GM19023 (cell line): ENCODE data around the gene PLXNB1.

Experiments
- ATAC-seq: cut with Tn5 transposase; IDR thresholded peaks from one replicate; pipeline ENCODE4 v1.9.1; 2021; ENCODE audit warnings: mild to moderate bottlenecking, moderate library complexity; ENCODE audit not compliant: unreplicated experiment

Gene PLXNB1

DNA sequence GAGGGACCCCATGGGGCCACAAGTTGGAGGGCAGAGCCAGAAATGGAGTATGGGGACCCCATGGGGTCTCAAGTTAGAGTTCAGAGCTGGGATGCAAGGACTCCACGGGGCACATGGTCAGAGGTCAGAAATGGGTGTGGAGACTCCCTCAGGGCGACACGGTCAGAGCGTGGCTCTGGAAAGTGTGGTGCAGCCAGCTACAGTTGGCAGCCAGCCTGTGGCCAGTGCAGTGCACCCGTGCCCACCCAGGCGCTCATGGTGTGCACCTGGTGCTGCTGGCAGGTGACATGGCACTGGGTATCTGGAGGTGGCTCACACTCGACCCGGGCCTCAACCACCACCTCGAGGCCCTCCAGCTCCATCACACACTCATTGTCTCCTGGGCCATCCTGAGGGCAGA, 11.2 kb downstream of the PLXNB1 start:
- ATAC-seq = no peak

DNA sequence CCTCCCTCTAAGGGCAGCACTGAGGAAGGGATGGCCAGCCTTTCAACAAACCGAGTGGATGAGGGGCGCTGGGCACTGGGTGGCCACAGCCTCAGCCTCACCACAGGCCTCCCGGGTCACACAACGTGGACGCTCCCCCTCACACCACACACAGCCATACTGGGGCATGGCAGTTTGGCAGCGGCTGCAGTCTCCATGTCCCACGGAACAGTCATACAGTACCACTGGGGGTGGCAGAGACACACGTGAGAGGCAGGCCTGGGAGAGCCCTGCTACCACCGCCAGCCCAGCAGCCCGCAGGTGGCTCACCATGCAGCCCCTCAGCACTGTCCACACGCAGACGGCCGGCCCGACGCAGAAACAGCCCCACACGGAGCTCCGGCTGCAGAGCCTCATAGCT, 11.7 kb downstream of the PLXNB1 start:
- ATAC-seq = no peak

DNA sequence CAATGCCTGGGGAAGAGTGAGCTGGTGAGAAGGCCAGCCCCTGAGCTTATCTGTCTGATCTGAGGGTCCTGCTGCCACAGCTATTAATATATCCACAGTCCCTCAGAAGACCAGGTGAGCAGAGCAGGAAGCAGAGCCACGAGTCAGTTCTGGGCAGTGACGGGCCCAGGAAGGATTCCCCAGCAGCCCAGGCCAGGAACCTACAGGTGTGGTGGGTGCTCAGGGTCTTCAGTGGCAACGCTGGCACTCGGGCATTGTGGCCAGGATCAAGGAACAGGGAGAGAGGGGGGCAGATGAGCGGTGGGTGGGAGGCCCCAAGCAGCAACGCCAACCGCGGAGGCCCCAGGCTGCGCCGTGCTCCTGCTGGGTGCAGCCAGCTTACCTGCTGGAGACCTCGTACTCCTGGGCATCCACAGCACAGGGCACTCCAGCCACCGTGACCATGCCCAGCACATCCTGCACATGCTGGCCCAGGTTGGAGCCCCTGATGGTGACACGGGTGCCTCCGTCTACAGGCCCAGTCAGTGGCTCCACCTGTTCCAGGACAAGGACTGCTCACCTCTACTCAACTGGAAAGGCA, 12.3 kb downstream of the PLXNB1 start:
- no peak for ATAC-seq

DNA sequence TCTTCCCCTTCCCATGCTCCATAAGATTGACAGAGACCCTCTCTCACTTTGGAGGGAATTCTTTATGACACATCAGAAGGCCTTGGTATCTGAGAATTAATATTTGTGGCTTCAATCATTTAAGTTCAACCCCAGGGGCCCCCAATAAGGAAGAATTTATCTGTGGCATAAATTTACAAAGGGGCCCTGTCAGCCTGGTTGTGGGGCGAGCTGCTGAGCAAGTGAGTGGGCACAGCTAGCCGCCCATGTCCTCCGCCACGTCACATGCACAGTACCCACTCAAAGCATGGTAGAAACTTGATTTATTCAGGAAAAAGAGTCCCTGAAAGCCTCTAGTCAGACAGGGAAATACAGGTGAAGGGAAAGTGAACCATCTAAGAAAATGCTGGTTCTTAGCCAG, 13.3 kb downstream of the PLXNB1 start:
- no peak for ATAC-seq

DNA sequence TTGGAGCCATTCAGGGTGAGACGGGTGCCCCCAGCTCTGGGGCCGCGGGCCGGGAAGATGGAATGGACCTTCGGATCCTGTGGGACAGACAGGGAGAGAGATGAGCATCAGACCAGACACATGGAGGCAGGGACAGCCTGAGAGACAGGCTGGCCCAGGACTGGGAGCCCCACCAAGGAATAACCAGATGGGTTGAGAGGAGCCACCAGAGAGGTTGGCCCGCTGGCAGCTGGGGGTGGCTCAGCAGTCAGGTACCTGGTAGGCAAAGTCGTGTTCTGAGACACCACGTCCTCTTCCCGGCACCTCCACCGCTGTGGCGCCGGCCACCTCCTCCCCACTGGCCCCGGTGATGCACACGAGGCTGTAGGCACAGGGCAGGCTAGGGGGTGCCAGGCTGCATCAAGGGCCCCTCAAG, 13.8 kb downstream of the PLXNB1 start:
- ATAC-seq = no peak

DNA sequence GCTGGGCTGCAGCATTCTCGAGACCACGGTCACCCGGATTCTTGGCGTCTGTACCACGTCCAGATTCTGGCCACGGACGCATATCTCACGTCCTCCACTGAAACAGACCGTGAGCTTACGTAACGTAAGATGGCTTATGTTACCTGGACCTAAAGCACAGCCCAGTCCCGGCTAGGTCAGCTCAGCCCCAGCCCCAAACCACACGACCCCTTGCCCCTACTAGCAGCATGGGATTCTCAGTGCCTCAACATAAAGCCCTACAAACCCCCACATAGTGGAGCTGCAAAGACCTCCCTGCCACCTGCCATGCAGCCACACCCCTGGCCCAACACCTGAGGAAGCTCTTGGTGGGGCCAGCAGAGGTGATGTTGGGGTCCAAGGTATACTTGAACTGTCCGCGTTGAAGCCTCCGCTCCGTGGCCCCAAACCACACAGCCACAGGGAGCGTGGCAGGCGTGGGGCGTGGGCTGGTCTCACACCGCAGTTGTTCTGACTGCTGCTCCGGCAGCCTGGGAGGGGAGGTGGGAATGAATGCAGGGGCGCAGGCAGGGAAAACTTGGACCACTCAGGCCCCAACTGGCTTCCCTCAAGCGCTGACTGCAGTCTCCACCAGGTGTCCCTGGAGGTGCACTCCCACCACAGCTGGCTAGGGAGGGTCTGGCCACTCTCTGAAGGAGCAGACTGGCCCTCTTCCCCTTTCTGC, 14.5 kb downstream of the PLXNB1 start:
- ATAC-seq = no peak

DNA sequence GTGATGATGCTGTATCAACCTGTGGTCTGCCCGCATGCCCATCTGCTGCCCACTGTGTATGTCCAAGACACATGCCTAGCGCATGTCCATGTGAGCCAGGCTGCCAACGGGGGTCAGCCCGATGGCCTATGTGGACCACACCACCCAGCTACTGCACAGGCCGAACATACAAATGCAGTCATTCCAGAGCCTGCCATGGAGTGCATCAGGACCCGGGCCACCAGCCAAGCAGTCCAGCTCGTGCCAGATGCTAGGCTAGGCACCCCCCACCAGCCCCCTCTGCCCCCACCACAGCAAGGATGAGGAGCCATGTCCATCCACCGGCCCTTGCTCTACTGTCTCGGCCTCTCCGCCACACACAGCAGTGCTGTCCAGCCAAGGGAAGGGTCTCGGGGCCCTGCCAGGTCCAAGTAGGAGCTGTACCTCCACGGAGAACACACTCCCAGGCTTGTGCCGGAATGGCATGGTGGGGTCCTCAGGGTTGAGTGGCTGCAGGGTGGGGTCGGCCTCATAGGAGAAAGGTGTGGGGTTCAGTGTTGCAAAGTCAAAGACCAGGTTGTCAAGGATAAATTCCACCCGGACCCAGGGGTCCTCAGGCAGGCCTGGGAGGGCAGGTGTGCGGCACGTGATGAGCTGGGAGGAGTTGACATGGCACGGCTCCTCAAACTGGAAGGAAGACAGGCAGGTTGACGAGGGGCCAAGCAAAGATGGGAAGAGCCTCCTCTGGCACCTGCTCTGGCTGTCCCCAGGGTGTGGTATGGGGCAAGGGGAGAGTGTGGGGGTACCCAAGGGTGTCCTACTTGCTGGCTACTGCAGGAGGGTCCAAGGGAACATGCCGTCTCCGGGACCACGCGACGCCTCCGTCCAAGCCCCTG, 15.3 kb downstream of the PLXNB1 start:
- ATAC-seq = no peak

DNA sequence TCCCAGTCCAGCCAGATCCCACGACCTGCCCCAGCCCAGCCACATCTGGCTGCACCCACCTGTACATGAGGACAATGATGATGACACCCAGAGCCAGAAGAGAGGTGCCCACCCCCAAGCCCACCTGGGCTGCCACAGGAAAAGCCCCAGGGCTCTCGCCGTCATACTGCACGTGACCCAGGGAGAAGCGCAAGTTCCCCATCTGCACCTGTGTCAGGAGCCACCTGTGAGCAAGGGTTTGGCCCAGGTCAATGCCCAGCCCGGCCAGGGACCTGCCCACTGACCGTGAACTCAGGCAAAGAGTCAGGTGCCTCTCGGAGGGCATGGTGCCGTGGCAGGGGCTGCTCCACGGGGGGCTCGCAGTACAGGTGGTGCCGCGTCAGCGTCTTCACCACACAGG, 16.3 kb downstream of the PLXNB1 start:
- no peak for ATAC-seq

DNA sequence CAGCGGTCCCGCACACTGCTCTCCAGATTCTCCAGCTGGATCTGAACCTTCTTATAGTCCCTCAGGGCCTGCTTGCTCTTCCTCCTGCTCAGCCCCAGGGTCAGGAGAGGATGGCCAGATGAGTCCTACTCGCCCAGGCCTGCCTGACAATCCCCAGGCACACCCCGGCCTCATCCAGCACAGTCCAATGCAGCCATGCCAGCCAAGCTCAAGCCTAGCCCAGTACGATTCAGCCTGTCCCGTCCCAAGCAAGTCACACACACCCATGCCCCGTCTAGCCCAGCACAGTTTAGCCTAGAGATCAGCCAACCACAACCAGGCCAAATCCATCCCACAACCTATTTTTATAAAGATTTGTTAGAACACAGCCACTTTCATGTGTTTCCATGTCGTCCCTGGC, 16.8 kb downstream of the PLXNB1 start:
- ATAC-seq = no peak

DNA sequence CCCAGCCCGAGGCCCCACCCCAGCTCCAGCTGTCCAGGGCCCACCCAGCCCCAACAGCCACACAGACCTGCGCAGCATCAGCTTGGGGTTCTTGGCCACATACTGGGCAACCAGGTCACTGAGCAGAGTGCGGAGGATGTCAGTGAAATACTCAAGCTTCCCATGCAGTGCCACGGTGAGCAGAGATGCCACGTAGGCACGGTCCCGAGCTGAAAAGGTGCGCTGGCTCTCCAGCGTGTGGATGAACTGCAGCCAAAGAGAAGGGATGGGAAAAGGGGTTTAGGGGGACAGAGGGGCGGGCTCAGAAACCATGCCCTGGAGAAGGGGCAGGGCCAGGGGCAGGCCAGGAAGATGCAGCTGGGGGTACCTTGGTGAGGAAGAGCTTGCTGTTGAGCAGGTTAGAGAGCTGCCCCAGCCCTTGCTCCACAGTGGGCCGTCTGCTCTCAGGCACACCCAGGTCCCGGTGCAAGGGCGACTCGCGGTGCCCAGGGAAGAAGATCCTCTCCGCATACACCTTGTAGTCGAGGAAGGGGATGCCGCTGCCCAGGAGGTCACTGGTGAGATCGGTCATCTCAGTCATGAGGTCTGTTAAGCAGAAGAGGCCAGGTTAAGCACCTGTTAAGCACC, 17.4 kb downstream of the PLXNB1 start:
- no peak for ATAC-seq

DNA sequence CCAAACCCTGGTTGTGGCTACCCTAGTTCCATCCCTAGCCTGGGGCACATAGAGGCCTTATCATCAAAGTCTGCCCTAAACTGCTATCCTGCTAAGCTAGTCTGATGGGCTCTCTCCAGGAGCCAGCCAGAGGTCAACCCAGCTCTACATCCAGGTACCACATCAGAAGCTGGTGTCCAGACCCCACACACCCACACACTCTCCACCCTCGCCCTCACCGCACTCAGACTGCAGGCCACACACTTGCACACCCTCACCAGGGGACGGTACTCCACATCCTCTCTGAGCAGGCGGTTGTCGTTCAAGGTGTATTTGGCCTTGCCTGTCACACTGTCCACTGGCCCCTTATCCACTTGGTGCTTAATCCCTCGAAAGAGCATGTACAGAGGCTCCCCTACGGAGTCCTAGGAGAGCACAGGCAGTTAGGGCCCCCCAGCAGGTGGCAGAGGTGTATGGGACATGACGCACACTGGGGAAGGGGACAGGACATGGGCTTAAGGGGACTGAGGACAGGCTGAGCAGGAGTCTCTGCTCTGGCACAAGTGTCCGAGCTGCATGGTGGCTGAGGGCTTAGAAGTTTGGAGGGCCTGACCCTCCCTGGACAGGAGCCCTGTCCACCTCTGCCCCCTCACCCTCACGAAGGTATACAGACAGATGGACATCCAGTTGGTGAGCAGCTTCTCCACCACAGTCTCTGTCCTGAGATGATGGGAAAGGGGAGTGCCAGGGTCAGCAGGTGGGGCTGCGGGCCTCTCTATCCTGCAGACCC, 18.1 kb downstream of the PLXNB1 start:
- no peak for ATAC-seq

DNA sequence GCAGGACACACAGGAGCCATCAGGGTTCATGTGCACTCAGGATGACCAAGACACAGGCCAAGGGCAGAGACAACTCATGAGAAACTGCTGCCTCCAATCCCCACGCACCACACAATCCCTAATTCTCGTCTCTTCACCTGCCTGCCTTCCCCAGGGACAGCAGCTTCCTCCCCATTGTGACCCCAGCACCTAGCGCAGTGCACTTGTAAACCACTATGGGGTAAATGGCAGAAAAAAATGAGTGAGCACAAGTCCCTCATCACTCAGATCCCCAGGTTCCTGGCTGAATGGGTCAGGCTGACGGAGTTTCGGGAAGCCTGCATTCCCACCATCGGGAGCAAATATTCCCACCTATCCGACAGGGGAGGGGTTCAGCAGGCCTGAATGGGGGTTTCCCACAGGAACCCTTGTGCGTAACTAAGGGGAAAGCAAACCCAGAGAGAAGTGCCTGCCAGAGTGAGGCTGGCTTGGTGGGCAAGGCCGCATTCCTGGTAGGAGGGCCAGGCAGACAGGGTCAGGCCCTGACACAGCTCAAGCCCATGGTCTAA, 18.8 kb downstream of the PLXNB1 start:
- no peak for ATAC-seq

DNA sequence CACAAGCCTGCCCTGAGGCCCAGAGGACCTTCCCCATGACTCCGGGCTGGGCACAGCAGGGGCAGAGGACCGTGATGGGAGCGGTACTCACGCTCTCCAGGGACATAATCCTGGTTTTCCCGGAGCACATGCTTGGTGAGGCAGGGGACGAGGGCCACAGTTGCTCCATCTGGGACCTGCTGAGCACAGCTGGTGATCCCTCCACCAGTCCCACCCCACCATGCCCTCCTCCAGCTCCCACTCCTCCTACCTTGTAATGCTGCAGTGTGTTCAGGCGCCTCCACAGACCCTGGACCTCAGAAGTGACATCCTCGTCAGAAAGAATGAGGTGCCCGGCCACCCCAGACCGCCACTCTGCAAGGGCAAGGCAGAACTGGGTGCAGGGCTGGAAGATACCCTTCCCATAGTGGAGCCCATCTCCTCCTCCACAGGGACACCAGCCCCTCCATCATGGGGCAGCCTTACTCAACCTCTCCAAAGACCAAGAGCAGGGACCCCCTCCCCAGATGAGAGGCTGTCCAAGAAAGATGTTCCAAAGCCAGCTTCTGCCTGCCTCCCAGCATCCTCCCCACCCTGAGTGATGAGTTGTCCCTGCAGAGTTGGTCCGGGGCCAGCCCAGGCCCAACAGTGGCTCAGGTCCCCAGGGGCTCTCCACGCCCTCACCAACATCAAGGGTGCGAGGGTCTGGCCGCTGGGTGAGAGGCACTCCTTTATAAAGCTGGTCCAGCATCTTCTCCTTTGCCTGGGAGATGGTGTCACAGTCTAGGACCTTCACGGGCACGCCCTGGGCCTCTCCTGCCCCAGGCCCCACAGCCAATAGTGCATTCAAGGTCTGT, 19.5 kb downstream of the PLXNB1 start:
- no peak for ATAC-seq

DNA sequence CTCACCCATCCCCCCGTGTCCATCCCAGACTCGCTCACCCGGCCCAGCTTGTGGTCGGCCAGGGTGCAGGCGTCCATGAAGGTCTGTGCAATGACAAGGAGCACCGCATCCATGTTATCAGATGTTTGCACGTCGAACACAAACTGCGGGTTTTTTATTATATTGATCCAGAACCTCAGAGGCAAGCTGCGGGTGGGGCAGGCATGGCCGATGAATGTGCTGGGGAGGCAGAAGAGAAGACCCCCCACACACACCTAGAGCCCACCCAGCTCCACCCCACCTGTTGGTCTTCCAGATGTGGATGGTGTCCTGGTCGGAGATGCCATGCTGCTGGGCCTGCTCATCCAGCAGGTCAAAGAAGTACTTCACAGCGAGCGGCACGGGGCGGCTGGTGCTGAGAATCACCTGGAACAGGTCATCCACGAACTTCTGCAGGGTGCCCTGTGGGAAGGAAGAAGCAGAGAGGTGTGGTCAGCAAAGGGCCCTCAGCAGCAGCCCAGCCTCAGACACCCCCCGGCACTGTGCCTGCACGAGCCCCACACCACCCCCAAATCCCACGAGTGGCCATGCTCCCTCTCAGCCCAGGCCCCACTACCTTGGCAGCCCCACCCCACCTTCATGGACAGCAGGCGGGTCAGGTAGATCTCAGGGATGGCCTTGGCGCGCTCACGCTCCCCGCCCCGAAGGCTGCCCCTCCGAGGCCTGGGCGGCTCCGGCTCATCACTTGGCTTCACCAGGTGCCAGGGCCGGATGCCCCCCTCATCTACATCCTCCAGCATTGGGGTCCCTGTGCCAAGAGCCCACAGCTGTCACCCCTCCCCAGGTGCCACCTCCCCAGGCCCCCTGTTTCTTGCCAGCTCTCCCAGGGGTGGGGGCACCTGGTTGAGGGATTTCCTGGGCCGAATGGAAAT, 20.3 kb downstream of the PLXNB1 start:
- ATAC-seq = no peak

DNA sequence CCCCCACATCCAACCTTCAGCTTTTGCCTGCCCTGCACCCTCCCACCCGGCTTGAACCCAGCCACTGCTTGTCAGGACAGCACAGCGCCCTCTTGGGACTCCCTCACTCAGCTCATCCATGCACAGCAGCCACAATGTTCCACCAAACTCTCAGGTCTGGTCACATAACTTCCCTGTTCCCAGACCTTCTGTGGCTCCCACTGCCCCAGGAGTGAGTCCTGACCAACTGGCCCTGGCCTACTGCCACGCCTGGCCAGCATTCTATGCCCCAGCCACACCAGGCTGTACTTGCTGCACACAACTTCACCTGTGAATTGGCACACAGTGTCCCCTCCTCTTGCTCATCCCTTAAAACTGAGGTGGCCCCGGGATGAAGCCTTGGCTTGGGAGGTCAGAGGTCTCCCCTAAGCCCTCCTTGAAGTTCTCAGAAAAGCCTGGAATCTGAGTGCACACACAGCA, 21.0 kb downstream of the PLXNB1 start:
- no peak for ATAC-seq

DNA sequence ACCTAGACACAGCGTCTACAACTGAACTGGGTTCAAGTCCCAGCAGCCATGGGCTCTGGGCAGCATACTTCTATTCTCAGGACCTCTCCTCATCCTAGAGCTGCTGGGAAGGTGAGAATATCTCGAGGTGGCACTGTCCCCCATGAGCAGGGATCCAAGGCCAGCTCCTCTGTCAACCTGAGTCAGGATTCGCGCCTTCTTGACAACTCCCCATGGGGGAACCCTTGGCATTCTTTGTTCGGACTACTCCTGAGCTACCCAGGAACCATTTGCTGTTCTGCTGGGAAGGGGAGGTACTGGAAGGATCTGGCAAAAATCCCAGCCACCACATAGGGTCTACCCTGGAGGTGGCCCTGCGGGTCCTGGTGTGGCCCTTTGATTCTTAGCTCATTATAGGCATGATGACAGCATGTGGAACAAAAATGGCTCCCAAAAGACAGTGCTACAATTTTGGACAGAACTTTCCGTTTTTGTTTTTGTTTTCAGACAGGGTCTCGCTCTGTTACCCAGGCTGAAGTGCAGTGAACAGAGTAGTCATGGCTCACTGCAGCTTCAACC, 22.3 kb downstream of the PLXNB1 start:
- ATAC-seq = no peak

DNA sequence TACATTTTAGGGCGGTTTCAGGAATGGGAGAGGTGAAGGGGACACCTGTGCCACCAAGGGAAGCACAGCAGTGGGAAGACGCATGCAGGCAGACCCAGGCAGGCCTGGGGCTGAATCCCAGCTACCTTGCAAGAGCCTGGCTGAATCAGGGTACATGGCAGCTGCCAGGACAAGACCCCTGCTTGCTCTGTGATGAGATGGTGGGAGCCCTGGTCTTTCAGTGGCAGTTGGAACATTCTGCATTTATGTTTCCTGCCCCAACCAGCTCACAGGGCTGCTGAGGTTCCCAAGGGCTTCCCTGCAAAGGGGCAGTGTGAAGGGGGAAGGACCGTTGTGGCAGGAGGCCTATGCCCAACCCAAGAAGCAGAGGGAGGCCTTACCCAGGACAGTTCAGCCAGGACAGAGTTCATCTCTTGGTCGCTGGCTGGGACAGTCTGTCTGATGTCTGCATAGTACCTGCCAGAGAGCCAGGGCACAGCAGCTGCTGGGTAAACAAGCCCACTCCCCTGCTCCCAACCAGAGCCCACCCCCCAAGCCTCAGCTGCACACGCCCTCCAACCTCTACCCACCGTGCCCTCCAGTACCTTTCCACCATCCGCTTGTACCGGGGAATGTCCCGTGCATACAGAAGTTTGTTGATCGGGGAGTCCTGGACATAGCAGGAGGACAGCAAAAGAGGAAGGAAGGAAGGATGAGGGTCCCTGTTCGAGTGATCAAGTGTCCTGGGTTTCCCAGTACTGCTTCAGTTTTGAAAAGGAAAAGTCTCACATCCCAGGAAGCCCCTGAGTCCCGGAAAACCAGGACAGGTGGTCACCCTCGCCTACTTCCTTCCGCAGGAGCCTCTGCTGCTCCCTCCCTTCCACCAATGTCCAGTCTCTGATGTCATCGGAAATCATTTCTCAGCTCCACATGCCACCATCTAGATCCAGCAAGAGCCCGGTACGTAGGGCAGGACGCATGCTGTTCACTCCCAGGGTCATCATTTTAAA, 23.1 kb downstream of the PLXNB1 start:
- no peak for ATAC-seq
